Measurements from ENCODE around the gene LRRN2.

DNA sequence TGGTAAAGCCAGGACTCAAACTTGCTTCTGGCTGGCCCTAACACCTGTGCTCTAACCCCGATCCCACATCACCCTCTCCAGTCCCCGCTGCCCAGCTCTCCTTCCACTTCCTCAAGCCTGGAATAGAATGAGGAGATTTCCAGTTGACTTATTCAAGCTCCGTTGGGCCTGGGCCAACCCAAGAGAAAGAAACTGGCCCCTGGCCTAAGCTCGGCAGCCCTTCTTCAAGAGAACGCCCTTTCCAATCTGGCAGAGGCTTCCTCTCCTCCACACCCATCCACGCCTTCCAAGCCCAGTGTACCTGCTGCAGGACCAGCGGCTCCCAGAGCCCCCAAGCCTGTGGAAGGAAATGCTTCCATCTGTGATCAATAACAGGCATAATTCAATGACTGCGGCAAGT lies 51.9 kb downstream of the LRRN2 start:
- TF ChIP-seq, protein P1, sequence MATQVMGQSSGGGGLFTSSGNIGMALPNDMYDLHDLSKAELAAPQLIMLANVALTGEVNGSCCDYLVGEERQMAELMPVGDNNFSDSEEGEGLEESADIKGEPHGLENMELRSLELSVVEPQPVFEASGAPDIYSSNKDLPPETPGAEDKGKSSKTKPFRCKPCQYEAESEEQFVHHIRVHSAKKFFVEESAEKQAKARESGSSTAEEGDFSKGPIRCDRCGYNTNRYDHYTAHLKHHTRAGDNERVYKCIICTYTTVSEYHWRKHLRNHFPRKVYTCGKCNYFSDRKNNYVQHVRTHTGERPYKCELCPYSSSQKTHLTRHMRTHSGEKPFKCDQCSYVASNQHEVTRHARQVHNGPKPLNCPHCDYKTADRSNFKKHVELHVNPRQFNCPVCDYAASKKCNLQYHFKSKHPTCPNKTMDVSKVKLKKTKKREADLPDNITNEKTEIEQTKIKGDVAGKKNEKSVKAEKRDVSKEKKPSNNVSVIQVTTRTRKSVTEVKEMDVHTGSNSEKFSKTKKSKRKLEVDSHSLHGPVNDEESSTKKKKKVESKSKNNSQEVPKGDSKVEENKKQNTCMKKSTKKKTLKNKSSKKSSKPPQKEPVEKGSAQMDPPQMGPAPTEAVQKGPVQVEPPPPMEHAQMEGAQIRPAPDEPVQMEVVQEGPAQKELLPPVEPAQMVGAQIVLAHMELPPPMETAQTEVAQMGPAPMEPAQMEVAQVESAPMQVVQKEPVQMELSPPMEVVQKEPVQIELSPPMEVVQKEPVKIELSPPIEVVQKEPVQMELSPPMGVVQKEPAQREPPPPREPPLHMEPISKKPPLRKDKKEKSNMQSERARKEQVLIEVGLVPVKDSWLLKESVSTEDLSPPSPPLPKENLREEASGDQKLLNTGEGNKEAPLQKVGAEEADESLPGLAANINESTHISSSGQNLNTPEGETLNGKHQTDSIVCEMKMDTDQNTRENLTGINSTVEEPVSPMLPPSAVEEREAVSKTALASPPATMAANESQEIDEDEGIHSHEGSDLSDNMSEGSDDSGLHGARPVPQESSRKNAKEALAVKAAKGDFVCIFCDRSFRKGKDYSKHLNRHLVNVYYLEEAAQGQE (IDR thresholded peaks at IDR 0.05; ENCODE audit: insufficient read depth in 1 of 2, low read depth in 2 of 2, low read length in 2 of 2): no peak
- no peak for TF ChIP-seq POLR2AphosphoS5 (IDR thresholded peaks at IDR 0.05; ENCODE audit: low read depth, low read length)

All from PFSK-1 (cell line).